ENCODE results near the gene TMTC2.
"Not testable (repeated sequence)": the region's sequence is repeated elsewhere in the genome, so short reads cannot be mapped to it uniquely, and the experiment has no call there.

TMTC2 gene

GRCh38 chr12:82841487-82841904 is 154.8 kb downstream of the TMTC2 start:
- H3K4me3 ChIP-seq (replicated peaks; ENCODE audit: low read depth, low read length) = no peak overlapping the region
- TF ChIP-seq CTCF (IDR thresholded peaks at IDR 0.05; ENCODE audit: low read length, missing control alignments) = no peak
- DNase-seq (ENCODE audit: low read depth) = no peak

DNA sequence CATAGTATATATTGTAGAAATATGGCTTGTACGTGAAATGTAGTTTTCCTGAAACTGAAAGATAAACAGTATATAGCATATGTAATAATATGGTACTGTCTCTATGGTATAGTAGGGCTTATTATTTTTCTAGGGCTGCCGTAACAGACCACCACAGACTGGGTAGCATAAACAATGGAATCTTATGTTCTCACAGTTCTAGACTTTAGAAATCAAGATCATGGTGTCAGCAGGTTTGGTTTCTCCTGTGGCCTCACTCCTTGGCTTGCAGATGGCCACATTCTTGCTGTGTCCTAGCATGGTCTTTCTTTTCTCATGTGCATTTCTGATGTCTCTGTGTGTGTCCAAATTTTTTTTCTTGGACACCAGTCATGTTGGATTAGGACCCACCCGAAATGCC is 155.8 kb downstream of the TMTC2 start:
- no peak for DNase-seq (ENCODE audit: low read depth)
- no peak overlapping the region for H3K4me3 ChIP-seq (replicated peaks; ENCODE audit: low read depth, low read length)
- TF ChIP-seq CTCF (IDR thresholded peaks at IDR 0.05; ENCODE audit: low read length, missing control alignments) = no peak

DNA sequence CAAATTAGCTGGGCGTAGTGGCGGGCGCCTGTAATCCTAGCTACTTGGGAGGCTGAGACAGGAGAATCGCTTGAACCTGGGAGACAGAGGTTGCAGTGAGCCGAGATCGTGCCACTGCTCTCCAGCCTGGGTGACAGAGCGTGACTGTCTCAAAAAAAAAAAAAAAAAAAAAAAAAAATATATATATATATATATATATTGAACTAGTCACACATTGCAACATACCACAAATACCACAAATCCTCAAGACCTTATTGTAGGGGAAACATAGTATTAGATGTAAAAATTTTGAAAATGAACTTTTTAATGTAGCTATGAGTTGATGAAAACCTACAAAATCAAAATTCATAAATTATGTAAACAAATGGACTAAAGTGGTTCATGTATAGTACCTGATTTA is 158.4 kb downstream of the TMTC2 start:
- not testable (repeated sequence) for H3K4me3 ChIP-seq (replicated peaks; ENCODE audit: low read depth, low read length); DNase-seq (ENCODE audit: low read depth)

DNA sequence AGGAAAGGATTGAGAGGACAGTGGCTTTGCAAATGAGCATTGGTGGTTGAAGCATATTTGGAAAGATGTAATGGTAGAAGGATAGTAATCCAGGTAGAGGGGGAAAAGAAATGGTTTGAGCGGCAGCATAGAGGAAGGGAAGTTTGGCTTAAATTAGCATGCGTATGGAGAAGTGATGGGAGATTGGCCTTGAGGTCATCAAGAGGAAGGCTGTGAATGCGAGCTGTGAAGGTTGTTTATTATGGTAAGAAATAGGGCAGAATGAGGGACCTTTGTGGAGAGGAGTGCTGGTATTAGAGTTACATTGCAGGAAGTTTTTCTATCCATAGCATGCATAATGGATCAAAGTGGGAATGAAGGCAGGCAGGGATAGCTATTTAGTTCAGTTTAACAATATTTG is 162.1 kb downstream of the TMTC2 start:
- TF ChIP-seq CTCF (IDR thresholded peaks at IDR 0.05; ENCODE audit: low read length, missing control alignments) = no peak
- no peak for DNase-seq (ENCODE audit: low read depth)
- no peak overlapping the region for H3K4me3 ChIP-seq (replicated peaks; ENCODE audit: low read depth, low read length)

DNA sequence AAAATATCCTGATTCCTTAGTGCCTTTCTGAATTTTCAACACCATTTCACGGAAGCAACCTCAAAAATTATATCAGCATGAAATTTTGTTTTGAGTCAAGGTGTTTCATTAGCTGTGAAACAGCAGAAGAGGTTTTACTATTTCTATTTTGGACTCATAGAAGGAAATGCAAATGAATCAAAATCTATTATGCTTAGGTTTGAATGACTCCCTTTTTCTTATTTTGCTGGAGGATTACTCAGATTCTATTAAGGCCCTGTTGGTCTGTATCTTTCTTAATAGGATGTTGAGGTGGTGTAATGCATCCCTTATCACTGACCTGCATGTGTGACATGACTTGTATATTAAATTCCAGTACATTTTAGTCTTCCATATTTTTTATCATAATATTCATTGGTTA is 165.8 kb downstream of the TMTC2 start:
- no peak for DNase-seq (ENCODE audit: low read depth)
- TF ChIP-seq CTCF (IDR thresholded peaks at IDR 0.05; ENCODE audit: low read length, missing control alignments) = no peak
- H3K4me3 ChIP-seq (replicated peaks; ENCODE audit: low read depth, low read length) = no peak overlapping the region

DNA sequence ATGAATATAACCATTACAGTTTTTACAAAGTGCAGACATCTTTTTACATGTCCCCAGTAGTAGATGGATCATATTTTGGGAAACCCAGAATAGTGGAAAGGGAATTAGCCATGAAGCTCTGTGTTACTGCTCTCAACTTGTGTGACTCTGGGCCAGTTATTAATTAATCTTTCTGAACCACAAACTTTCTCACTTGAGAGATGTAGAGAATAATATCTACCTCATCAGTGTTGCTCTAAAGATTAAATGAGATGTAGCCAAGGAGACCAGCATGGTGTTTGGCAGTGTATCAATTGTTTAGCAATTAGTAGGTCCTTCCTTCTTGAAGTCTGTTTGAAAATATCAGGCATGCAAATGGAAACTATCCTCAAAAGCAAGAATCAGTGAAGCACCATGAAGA is 169.2 kb downstream of the TMTC2 start:
- H3K4me3 ChIP-seq (replicated peaks; ENCODE audit: low read depth, low read length) = no peak overlapping the region
- no peak for TF ChIP-seq CTCF (IDR thresholded peaks at IDR 0.05; ENCODE audit: low read length, missing control alignments)

GRCh38 chr12:82857276-82857675 is 170.6 kb downstream of the TMTC2 start:
- TF ChIP-seq CTCF (IDR thresholded peaks at IDR 0.05; ENCODE audit: low read length, missing control alignments) = no peak
- no peak overlapping the region for H3K4me3 ChIP-seq (replicated peaks; ENCODE audit: low read depth, low read length)
- no peak for DNase-seq (ENCODE audit: low read depth)

More for the DNA sequence above, 169.2 kb downstream of the TMTC2 start:
- no peak for DNase-seq (ENCODE audit: low read depth)

Measured in fibroblast of pulmonary artery (primary cell).